Measurements from ENCODE around the gene SLC7A7.
A peak's percentile ranks its signal among the peaks of the same experiment; 100 is the strongest.
"Not testable (repeated sequence)": the region's sequence is repeated elsewhere in the genome, so short reads cannot be mapped to it uniquely, and the experiment has no call there.

SLC7A7 gene

GRCh38 chr14:22843123-22843925, 28.1 kb upstream of the SLC7A7 start:
- DNase-seq, result no peak

GRCh38 chr14:22842211-22843122, 27.2 kb upstream of the SLC7A7 start:
- DNase-seq, result no peak

- no peak for DNase-seq
These were observed 26.5 kb upstream of the SLC7A7 start for GRCh38 chr14:22841769-22842168.

GRCh38 chr14:22841311-22841710, 26.1 kb upstream of the SLC7A7 start:
- DNase-seq, result no peak

- no peak for DNase-seq
These were observed 24.0 kb upstream of the SLC7A7 start for GRCh38 chr14:22839159-22839779.

- DNase-seq, result no peak
These were observed 23.4 kb upstream of the SLC7A7 start for GRCh38 chr14:22838631-22839041.

GRCh38 chr14:22837750-22838538, 22.7 kb upstream of the SLC7A7 start:
- no peak for DNase-seq

GRCh38 chr14:22837114-22837749, 22.0 kb upstream of the SLC7A7 start:
- no peak for DNase-seq

- DNase-seq, result no peak
These were observed 21.3 kb upstream of the SLC7A7 start, which contains the start of gene MMP14 for GRCh38 chr14:22836301-22837113. TSS of gene MMP14 (plus strand) at chr14:22836585. CDS start at chr14:22836818, 233 bp downstream.

- DNase-seq, result no peak
These were observed 20.3 kb upstream of the SLC7A7 start for GRCh38 chr14:22835505-22835904.

- DNase-seq, result no peak
These were observed 15.3 kb upstream of the SLC7A7 start for GRCh38 chr14:22830443-22831010.

GRCh38 chr14:22829661-22830442, 14.6 kb upstream of the SLC7A7 start, which contains the start of gene MRPL52:
TSS of gene MRPL52 (plus strand) at chr14:22829887. CDS start at chr14:22829913, 26 bp downstream.
- peak; percentile 59 to 91 for DNase-seq

GRCh38 chr14:22829076-22829660, 13.9 kb upstream of the SLC7A7 start:
- DNase-seq, result not testable (repeated sequence)

- peak in 1 of 2 donors; percentile 58 for DNase-seq
These were observed 9.6 kb upstream of the SLC7A7 start for GRCh38 chr14:22824711-22825359.

- peak; percentile 38 to 59 for DNase-seq
These were observed 7.4 kb upstream of the SLC7A7 start for GRCh38 chr14:22822571-22823098.

- no peak for DNase-seq
These were observed 6.9 kb upstream of the SLC7A7 start for GRCh38 chr14:22822016-22822570.

GRCh38 chr14:22821193-22822015, 6.2 kb upstream of the SLC7A7 start:
- DNase-seq, result no peak

Measured in bone marrow (tissue), 2 donors.